CD4-positive, alpha-beta T cell treated with Interleukin-17A for 4 hours (primary cell): Measurements from ENCODE around the gene ZDHHC15.
"Not testable (repeated sequence)": the region's sequence is repeated elsewhere in the genome, so short reads cannot be mapped to it uniquely, and the experiment has no call there.

ENCODE experiments used
- DNase-seq: peaks from one replicate; pipeline ENCODE4 v3.0.0-alpha.2; 2020; ENCODE audit warnings: mixed read lengths

The ZDHHC15 gene

GRCh38 chrX:75522565-75523431, at the start of gene ZDHHC15:
ZDHHC15 (minus strand) TSS chrX:75523037; CDS start chrX:75523024, 13 bp downstream.
- DNase-seq, result peak; percentile 64

GRCh38 chrX:75560544-75560943, 37.7 kb upstream of the ZDHHC15 start:
- DNase-seq, result not testable (repeated sequence)

- DNase-seq, result no peak
Measured at GRCh38 chrX:75547783-75548182, 24.9 kb upstream of the ZDHHC15 start.

- no peak for DNase-seq
Measured at GRCh38 chrX:75546724-75547511, 24.1 kb upstream of the ZDHHC15 start.

GRCh38 chrX:75544786-75545185, 21.9 kb upstream of the ZDHHC15 start:
- no peak for DNase-seq

GRCh38 chrX:75483933-75484332, 38.9 kb downstream of the ZDHHC15 start:
- DNase-seq, result no peak

GRCh38 chrX:75461780-75462179, 61.1 kb downstream of the ZDHHC15 start:
- not testable (repeated sequence) for DNase-seq

- DNase-seq, result no peak
Measured at GRCh38 chrX:75421688-75422230, 101.1 kb downstream of the ZDHHC15 start.

GRCh38 chrX:75407153-75407552, 115.7 kb downstream of the ZDHHC15 start:
- DNase-seq, result not testable (repeated sequence)

GRCh38 chrX:75390470-75390869, 132.4 kb downstream of the ZDHHC15 start:
- DNase-seq, result no peak

- DNase-seq, result no peak
Measured at GRCh38 chrX:75369721-75370120, 153.1 kb downstream of the ZDHHC15 start.

- no peak for DNase-seq
Measured at GRCh38 chrX:75366861-75367260, 156.0 kb downstream of the ZDHHC15 start.

GRCh38 chrX:75365243-75365975, 157.4 kb downstream of the ZDHHC15 start:
- DNase-seq, result no peak

- DNase-seq, result no peak
Measured at GRCh38 chrX:75361788-75362187, 161.0 kb downstream of the ZDHHC15 start.

GRCh38 chrX:75348601-75349000, 174.2 kb downstream of the ZDHHC15 start:
- not testable (repeated sequence) for DNase-seq

GRCh38 chrX:75337525-75337924, 185.3 kb downstream of the ZDHHC15 start:
- DNase-seq, result no peak

- no peak for DNase-seq
Measured at GRCh38 chrX:75335127-75335458, 187.7 kb downstream of the ZDHHC15 start.

- not testable (repeated sequence) for DNase-seq
Measured at GRCh38 chrX:75334407-75335126, 188.3 kb downstream of the ZDHHC15 start.

- no peak for DNase-seq
Measured at GRCh38 chrX:75327607-75328006, 195.2 kb downstream of the ZDHHC15 start.
